K562 (cell line): ENCODE data around the gene AFF1. TPM values are rescaled to one million over a fixed set of nuclear protein-coding genes. Genes with fewer than 3 reads are reported as not detected.
A peak's percentile ranks its signal among the peaks of the same experiment; 100 is the strongest.

Source experiments
- ARID3A ChIP-seq: IDR thresholded peaks from 2 replicates; pipeline ENCODE4 v1.6.1; 2012; ENCODE audit warnings: low read depth, low read length, improper control_type of control experiment, borderline replicate concordance
- BACH1 ChIP-seq: fragments of 200-800 bp; sonication (Bioruptor generic); IDR thresholded peaks from 2 replicates; pipeline ENCODE4 v1.6.1; 2016; ENCODE audit warnings: missing genetic modification characterization, missing compliant biosample characterization
- CREB3L1 ChIP-seq: fragments of 450-650 bp; IDR thresholded peaks from 2 replicates; pipeline ENCODE4 v1.6.1; 2014; ENCODE audit warnings: low read depth, mild to moderate bottlenecking, moderate library complexity, borderline replicate concordance
- ETS1 ChIP-seq: conservative IDR thresholded peaks from 2 replicates; pipeline ENCODE4 v1.6.1; 2011; ENCODE audit warnings: low read depth, mild to moderate bottlenecking, low read length; ENCODE audit not compliant: control insufficient read depth
- EZH2 ChIP-seq: IDR thresholded peaks from 2 replicates; pipeline ENCODE4 v1.6.1; 2012; ENCODE audit warnings: low read depth, mild to moderate bottlenecking, inconsistent platforms, low read length, borderline replicate concordance
- HMBOX1 ChIP-seq: sonication (generic); IDR thresholded peaks from 2 replicates; pipeline ENCODE4 v1.6.1; 2016
- NCOR1 ChIP-seq: fragments of 450-650 bp; IDR thresholded peaks from 2 replicates; pipeline ENCODE4 v1.6.1; 2016; ENCODE audit warnings: mild to moderate bottlenecking, moderate library complexity
- RFX1 ChIP-seq: fragments of 450-650 bp; IDR thresholded peaks from 2 replicates; pipeline ENCODE4 v1.6.1; 2016; ENCODE audit warnings: mild to moderate bottlenecking, moderate library complexity
- SRSF7 ChIP-seq: fragments of 200-400 bp; formaldehyde crosslinking; optimal IDR thresholded peaks from 2 replicates; pipeline ENCODE3; 2017; ENCODE audit warnings: mild to moderate bottlenecking, low read depth, low read length
- TEAD4 ChIP-seq, 2 experiments: sonication (generic) in 1 of 2; formaldehyde crosslinking in 1 of 2; IDR thresholded peaks; 2 replicates each; pipeline versions ENCODE4 v1.6.1 to v1.8.0; 2012 to 2022; ENCODE audit warnings: borderline replicate concordance in 1 of 2, inconsistent platforms in 1 of 2, low read length in 1 of 2, mild to moderate bottlenecking in 1 of 2, missing genetic modification reagents in 1 of 2
- ZBTB34 ChIP-seq: fragments of 250-450 bp; sonication (Bioruptor Pico); IDR thresholded peaks from 2 replicates; pipeline ENCODE4 v1.8.0; 2021; ENCODE audit warnings: mild to moderate bottlenecking, moderate library complexity
- ZBTB5 ChIP-seq: fragments of 450-650 bp; IDR thresholded peaks from 2 replicates; pipeline ENCODE4 v1.6.1; 2017; ENCODE audit warnings: antibody characterized with exemption
- ZNF280A ChIP-seq: fragments of 450-650 bp; IDR thresholded peaks from 2 replicates; pipeline ENCODE4 v1.6.1; 2018; ENCODE audit warnings: mild to moderate bottlenecking, low read depth; ENCODE audit not compliant: partially characterized antibody
- ZNF408 ChIP-seq: fragments of 250-450 bp; sonication (Bioruptor Pico); IDR thresholded peaks from 2 replicates; pipeline ENCODE4 v1.4.0; 2020; ENCODE audit warnings: low read depth, mild to moderate bottlenecking, moderate library complexity
- ZNF655 ChIP-seq: fragments of 250-450 bp; sonication (Bioruptor Pico); IDR thresholded peaks from 2 replicates; pipeline ENCODE4 v1.5.0; 2021
- polyA plus RNA-seq, 8 experiments: library from polyadenylated mRNA; depleted of rRNA in 4 of 8; stranded (reverse) in 5 of 8; unstranded in 3 of 8; fragments of >200 nt; fragmentation: Nextera tagmentation in 2 of 8; fragmentation: Illumina TruSeq in 1 of 8; extraction: Ambion mirVana in 2 of 8; extraction: Trizol in 1 of 8; gene quantifications; 2 replicates each; pipeline versions ENCODE4 v1.2.1 to v1.2.3, GENCODE V29; 2011 to 2014; ENCODE audit warnings: inconsistent platforms in 1 of 8, missing spikeins in 1 of 8
- total RNA-seq, 7 experiments: library from RNA; depleted of rRNA in 6 of 7; stranded (reverse); fragments of >200 nt in 6 of 7; fragmentation: Illumina TruSeq in 2 of 7; extraction: Trizol in 2 of 7; gene quantifications; 2 replicates each; pipeline versions ENCODE4 v1.2.1 to v1.2.3, GENCODE V29; 2011 to 2021; ENCODE audit warnings: low replicate concordance in 1 of 7

Gene AFF1
- total and polyA plus RNA-seq, 9 of the 15 experiments (the other 6 are each of a cell fraction or from before 2014, with no cell fraction given), result 4.1 to 47.5 (median 17.2) TPM

- TF ChIP-seq ZBTB34 (CRISPR knock-in tag) (no peak), HMBOX1 (no peak), ZBTB5 (no peak), EZH2 (no peak), ZNF280A (no peak), ZNF408 (CRISPR knock-in tag) (no peak), SRSF7 (no peak), NCOR1 (peak; percentile 89), TEAD4 (IDR thresholded peaks at IDR 0.05; ENCODE audit: low read length) (peak; percentile 93), TEAD4 (CRISPR knock-in tag; IDR thresholded peaks at IDR 0.05; ENCODE audit: borderline replicate concordance) (no peak), CREB3L1 (no peak), BACH1 (no peak), ETS1 (no peak), ZNF655 (CRISPR knock-in tag) (no peak), RFX1 (no peak), ARID3A (no peak)
These were observed 18.4 kb upstream of the AFF1 start (continued) for GRCh38 chr4:86916392-86916791.
